Renal cortex interstitium (tissue), 11 donors: ENCODE results near the gene FBXW5. TPM values are rescaled to one million over a fixed set of nuclear protein-coding genes. Genes with fewer than 3 reads are reported as not detected.

Source experiments
- DNase-seq, 11 donors: peaks; one replicate each; pipeline ENCODE4 v3.0.0-alpha.2; 2013; ENCODE audit warnings: low read depth in 9 of 11, low spot score in 4 of 11; ENCODE audit errors: extremely low read depth in 1 of 11
- polyA plus RNA-seq, 3 donors: library from polyadenylated mRNA; unstranded; fragments of 120-200 nt; gene quantifications; one replicate each; pipeline ENCODE4 v1.2.1, GENCODE V29; 2013; ENCODE audit not compliant: insufficient read length in 3 of 3

The FBXW5 gene
- polyA plus RNA-seq, 3 donors, result 33.7 to 58.7 (median 54.3) TPM

DNA sequence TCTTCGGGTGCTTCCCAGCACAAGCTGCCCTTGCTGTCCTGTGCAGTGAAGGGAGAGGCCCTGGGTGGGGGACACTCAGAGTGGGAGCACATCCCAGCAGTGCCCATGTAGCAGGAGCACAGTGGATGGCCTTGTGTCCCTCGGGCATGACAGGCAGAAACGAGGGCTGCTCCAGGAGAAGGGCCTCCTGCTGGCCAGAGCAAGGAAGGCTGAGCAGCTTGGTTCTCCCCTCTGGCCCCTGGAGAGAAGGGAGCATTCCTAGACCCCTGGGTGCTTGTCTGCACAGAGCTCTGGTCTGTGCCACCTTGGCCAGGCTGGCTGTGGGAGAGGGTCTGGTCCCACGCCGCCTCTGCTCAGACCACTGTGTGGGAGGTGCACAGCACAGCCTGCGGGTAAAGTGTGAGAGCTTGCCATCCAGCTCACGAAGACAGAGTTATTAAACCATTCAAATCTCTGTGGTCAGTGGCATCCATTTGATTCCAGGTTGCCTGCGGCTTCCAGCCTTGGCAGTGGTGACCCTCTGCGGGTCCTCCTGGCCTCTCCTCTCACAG lies 18.3 kb downstream of the FBXW5 start:
- no peak for DNase-seq

DNA sequence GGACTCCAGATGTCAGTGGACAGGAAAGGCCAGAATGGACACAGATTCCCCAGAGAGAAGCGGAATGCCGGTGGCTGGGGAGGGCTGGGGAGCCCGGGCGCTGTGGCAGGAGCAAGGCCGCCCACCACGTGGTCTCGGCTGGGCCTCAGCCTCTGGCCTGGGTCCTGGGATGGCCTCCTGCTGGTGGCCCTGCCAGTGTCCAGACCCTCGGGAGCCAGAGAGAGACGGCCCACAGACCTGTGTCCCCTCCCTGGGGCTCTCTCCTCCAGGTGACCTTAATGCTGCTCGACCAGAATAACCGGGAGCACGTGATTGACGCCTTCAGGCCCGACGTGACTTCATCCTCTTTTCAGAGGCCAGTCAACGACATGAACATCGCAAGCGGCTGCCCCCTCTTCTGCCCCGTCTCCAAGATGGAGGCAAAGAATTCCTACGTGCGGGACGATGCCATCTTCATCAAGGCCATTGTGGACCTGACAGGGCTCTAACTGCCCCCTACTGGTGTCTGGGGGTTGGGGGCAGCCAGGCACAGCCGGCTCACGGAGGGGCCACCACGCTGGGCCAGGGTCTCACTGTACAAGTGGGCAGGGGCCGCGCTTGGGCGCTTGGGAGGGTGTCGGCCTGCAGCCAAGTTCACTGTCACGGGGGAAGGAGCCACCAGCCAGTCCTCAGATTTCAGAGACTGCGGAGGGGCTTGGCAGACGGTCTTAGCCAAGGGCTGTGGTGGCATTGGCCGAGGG lies 19.0 kb downstream of the FBXW5 start:
- no peak for DNase-seq

DNA sequence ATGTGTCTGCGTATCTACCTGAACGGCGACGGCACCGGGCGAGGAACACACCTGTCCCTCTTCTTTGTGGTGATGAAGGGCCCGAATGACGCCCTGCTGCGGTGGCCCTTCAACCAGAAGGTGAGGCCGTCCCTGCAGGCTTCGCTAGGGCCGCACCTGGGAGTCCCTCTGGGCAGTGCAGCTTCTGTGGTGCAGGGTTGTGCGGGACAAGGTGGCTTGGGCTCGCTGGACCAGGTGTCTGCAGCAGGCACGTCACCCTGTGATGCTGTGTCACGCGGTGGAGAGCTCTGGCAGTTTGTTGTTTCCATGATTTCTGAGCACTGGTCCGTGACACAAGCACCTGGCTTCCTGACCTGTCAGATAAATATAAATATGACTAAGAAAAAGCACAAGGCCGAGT lies 20.7 kb downstream of the FBXW5 start:
- DNase-seq, result no peak

DNA sequence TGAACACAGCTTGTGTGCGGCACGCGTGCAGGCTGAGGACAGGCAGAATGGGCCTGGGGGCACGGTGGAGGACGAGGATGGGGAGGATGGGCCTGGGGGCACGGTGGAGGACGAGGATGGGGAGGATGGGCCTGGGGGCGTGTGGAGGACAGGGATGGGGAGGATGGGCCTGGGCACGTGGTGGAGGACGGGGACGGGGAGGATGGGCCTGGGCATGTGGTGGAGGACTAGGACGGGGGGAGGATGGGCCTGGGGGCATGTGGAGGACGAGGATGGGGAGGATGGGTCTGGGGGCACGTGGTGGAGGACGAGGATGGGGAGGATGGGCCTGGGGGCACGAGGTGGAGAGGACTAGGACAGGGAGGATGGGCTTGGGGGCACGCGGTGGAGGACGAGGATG lies 22.0 kb downstream of the FBXW5 start:
- no peak for DNase-seq

DNA sequence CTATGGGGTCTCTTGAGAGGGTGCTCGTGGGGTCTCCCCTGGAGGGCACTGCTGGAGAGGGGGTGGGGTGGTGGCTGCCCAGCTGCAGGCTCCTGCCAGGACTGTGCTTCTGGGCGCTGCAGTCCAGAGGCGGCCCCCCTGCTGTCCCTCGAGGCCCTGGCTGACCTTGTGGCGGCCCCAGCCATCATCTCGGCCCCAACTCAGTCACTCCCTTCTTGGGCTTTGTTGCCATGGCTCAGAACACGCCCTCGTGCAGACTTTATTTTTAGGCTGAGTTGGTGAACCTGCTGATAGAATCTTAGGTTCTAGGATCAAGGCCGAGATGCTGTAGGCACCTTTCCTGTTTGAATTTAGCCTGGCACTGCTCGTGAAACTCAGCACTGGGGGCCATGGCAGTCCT lies 22.8 kb downstream of the FBXW5 start:
- no peak for DNase-seq

DNA sequence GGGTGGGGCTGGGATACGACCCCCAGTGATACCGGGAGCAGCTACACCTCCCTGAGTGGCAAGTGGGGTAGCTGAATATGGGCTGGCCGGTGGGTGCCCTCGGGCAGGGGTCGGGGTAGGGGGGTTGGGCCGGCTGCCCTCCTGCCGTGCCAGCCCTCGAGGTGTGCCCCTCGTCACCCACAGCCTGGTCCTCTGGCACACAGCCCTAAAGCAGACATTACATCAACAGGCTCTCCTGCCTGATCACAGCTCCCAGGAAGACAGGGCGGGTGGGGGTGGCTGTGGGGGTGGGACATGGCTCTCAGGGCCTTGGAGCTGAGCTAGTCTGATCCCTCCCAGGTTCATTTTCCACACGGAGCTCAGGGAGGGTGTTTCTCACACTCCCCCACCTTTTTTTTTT lies 23.2 kb downstream of the FBXW5 start:
- no peak for DNase-seq

DNA sequence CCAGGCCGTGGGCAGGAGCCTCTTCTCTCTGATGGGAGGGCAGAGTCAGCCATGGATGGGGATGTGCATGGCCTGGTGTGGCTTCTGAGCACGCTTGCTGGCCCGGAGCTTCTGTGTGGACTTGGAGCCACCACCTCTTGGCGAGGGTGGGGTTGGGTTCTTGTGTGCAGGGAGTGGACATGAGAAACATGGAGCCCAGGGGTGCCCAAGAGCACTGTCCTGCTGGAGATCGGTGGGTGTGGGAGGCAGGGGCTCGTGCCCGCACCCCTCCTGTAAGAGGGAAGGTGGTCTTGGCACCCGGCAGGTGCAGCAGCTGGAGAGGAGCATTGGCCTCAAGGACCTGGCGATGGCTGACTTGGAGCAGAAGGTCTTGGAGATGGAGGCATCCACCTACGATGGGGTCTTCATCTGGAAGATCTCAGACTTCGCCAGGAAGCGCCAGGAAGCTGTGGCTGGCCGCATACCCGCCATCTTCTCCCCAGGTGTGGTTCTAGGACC lies 23.8 kb downstream of the FBXW5 start:
- no peak for DNase-seq

DNA sequence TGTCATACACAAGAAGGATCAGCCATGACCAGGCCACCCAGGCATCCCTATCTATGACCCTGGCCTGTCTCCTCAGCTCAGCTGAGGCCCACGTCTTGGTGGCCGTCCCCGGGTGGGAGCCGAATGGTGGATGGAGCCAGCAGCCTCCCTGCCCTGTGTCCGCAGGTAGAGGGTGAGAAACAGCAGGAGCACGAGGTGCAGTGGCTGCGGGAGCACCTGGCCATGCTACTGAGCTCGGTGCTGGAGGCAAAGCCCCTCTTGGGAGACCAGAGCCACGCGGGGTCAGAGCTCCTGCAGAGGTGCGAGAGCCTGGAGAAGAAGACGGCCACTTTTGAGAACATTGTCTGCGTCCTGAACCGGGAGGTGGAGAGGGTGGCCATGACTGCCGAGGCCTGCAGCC lies 24.5 kb downstream of the FBXW5 start:
- no peak for DNase-seq

DNA sequence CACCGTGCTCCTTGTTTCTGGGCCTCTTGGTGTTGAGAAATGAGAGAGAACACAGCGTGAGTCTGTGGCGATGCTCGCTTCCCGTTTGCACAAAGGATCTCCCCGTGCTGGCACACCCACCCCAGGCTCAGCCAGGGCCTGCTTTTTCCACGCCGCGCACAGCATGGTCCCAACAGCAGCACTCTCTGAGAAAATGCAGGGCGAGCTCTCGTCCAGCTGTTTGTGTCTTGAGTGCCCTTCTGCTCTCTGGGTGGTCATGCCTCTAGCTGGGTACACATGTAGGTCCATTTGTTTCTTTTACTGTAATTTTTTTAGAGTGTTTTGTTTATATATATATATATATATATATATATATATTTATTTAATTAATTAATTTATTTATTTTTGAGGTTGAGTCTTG lies 26.6 kb downstream of the FBXW5 start:
- DNase-seq, result no peak

DNA sequence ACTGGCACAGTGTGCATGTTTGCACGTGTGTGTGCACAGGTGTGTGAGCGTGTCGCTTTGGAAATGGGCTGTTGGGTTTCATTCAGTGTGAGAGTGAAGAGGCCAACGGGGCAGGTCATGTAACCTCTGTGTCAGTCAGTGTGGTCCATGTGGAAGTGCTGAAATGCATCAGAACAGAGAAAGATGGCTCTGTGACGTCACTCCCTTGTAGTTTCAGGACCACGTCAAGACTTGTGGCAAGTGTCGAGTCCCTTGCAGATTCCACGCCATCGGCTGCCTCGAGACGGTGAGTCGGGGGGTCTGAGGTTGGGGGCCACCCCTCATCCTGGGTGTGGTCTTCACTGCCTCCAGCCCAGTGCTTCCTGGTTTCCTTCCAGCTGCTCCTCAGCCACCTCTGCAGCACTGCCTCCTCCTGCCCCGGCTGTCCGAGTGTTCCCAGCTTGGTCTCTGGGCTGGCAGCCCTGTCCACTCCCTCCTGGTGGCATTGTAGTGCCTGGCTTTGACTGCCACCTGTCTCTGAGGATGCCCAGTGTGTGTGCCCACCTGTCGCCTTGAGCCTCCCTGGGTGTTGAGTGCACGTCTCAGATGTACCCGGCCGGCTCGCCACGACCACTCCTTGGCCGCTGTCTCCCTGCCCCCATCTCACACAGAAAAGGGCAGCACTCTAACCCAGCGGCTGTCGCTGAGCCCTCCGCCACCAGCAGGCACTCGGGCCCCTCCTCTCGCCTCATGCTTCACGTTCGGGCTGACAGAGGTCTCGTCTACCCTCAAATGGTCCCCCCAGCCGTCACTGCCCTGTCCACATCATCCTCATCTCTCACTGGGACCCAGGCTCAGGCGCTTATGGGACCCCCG lies 28.0 kb downstream of the FBXW5 start:
- no peak for DNase-seq

DNA sequence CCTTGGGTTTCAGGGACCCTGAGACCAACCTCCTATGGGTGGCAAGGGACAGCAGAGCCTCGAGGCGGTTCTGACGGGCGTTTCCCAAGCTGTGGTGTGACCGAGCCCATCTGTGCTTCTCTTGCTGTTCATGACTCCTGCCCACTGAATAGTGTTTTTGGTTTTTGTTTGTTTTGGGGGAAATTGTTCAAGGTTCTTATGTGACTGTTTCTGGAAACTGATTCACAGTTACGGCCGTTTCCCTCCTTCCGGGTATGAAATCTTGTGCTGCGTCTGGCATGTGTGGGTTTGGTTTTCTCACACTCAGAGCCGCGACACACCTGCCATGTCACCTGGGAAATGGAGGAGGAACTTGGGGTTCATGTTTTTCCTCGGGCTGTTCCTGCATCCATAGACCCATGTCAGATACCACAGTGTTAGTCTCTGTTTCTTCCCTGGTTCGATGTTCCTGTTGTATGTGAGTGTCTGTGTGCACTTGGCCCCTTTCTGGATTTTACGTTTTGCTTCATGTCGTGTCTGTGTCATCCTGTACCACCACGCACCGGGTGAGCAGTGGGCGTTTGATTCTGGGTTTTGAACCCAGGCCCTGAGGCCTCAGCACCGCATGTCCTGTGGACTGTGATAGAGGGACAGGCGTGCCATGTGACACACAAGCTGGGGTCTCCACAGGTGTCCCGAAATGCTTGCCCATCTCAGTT lies 28.8 kb downstream of the FBXW5 start:
- no peak for DNase-seq

DNA sequence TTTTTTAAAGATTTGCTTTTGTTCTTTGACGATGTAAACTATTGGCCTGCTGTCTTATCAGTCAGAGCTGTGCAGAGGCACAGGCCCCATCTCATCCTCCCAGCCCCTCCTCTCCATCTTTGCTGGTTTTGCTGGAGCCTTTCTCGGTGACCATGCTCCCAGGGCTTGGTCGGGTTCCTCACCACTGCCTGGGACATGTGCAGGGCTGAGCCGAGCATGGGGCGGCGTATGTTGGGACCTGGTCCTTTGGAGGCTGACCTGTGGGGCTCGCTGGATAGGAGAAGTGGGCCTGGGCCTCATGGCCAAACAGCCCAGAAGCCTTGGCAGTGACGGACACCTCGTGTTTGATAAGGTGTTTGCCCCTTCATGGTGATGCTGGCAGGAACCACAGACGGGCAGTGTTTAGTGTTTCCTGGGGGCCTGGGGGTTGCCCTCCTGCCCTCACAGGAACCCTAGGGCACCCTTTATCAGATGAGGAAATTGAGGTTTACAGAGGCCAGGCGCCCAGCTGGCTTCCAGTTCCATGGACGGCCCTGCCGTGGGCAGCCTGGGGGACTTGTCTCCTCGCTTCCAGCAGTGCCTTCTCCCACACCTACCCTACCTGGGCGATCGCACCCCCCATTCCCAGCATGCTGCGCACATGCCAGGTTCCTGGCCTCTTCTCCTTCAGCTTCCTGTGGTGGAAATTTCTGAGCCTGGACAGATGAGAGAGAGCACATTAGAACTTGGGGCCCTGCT lies 30.7 kb downstream of the FBXW5 start:
- no peak for DNase-seq

DNA sequence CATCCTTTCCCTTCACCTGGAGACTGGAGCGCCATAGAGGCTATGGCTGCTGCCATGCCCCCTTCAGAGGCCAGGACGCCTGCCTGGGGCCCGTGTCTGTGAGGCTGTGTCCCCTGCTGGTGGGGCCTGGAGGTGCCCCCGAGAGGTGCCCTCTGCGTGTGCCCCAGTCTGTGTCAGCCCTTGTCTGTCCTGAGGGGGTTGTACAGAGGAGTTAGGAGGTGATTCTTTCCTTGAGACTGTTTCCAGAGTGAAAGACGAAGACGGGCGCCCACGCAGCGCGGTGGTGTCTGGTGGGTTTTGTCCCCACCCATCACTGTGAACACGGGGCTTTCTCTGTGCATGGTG lies 33.7 kb downstream of the FBXW5 start:
- no peak for DNase-seq

DNA sequence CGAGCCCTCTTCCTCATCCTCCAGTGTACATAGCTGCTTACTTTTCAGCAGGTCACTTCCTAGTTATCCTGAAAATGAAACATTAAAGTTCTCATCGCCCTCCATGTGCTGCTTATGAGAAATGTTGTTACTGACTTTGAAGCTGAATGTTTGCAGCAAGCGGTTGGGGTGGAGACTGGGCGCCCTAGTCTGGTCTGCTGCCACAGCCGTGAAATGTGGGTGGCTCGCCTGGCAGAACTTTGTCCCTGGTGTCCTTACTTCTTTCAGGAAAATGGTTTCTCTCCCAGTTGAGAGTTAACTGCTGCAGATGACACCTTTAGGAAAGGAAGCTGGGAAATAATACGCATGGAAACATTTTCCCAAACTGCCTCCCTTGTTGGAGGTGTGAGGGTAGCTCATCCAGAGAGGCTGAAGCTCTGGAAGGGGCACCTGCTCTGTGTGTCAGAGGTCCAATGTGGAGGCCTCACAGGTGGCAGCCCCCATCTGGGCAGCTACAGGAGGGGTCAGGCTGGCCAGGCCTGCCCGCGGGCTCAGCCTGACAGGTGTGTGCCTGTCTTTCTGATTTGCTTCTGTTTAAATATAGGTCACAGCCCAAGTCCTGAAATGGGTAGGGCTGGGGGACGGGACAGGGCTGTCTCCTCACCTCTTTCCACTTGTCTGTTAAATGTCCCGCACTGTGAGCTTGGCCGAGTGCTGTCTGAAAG lies 34.2 kb downstream of the FBXW5 start:
- no peak for DNase-seq

DNA sequence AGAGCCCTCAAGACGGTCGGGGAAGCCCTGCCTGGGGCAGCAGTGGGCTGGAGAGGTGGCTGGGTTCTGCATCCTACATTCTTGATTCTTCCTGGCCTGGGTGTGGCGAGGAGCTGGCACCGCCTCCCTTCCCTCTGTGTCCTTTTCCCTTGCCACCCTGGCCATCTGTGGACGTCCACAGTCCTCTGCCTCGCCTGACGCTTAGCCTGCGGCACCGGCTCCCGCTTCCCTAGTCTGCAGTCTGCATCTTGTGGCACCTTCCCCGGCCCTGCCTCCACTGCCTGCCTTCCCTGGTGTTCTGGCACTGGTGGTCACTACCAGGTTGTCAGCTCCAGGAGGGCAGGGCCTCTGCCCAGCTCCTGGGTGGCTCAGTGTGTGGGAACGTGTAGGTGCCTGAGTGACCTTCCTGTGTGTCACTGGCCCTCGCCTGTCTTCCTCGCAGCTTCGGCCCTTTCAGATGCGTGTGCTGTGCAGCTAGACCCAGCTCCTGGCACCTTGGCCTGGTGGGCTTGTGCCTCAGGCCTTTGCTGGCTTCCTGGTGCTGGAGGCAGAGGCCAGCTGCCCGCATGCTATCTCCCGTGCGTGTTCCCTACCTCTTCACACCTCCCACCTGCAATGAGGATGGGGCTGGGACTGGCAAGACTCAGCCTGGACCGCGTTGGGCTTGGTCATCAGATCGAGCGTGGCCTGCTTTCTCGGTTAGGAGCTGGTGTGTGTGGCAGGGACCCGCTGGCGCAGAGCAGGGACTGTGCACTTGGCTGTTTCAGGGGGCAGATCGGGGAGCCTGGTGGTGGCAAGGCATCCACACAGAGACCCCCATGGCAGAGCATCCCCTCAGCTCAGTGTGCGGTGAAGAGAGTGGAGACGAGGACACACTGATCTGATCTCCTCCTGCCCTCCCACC lies 37.3 kb downstream of the FBXW5 start:
- no peak for DNase-seq

DNA sequence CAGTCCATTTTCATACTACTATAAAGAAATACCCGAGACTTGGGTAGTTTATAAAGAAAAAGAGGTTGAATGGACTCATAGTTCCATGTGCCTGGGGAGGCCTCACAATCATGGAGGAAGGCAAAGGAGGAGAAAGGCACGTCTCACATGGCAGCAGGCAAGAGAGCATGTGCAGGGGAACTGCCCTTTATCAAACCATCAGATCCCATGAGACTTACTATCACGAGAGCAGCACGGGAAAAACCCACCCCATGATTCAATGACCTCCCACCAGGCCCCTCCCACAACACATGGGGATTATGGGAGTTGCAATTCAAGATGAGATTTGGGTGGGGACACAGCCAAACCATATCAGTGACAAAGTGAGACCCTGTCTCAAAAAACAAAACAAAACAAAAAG lies 38.3 kb downstream of the FBXW5 start:
- DNase-seq, result no peak

DNA sequence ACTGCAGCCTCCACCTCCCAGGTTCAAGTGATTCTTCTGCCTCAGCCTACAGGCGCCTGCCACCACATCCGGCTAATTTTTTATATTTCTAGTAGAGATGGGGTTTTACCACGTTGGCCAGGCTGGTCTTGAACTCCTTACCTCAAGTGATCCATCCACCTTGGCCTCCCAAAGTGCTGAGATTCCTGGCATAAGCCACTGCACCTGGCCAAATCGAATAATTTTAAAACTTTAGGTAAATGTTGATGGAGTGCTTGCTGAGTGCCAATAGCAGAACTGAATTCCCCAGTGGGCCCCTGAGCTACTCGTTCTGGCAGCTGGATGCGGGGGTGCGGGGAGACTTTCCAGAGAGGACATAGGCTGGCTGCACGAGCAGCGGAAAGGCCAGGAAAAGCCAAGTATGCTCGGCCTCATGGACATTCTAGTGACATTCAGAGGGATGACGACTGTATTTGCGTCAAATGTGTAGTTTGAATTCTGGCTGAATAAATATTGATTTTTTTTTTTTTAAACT lies 41.4 kb downstream of the FBXW5 start:
- no peak for DNase-seq
